Hepatocyte (in vitro differentiated cells): ENCODE measurements around the gene ARSK. TPM values are rescaled to one million over a fixed set of nuclear protein-coding genes. Genes with fewer than 3 reads are reported as not detected.
A peak's percentile ranks its signal among the peaks of the same experiment; 100 is the strongest.

Source experiments
- DNase-seq: peaks from one replicate; pipeline ENCODE4 v3.0.0-alpha.2; 2016; ENCODE audit warnings: low spot score
- H2AFZ ChIP-seq: fragments of 200-600 bp; sonication (generic); 2 replicates; pipeline ENCODE4 v1.6.0; 2016; ENCODE audit warnings: antibody characterized with exemption, mild to moderate bottlenecking
- H3K27ac ChIP-seq: fragments of 200-600 bp; sonication (generic); 2 replicates; pipeline ENCODE4 v1.5.1; 2016; ENCODE audit warnings: mild to moderate bottlenecking
- H3K27me3 ChIP-seq: fragments of 200-600 bp; sonication (generic); 2 replicates; pipeline ENCODE4 v1.6.1; 2016
- H3K36me3 ChIP-seq: fragments of 200-600 bp; sonication (generic); replicated peaks from 2 replicates; pipeline ENCODE4 v1.5.1; 2016; ENCODE audit warnings: low read depth; ENCODE audit not compliant: insufficient read depth
- H3K4me1 ChIP-seq: fragments of 200-600 bp; sonication (generic); 2 replicates; pipeline ENCODE4 v1.5.1; 2016; ENCODE audit warnings: mild to moderate bottlenecking, moderate library complexity; ENCODE audit not compliant: insufficient read depth
- H3K4me2 ChIP-seq: fragments of 200-600 bp; sonication (generic); 2 replicates; pipeline ENCODE4 v1.6.0; 2016
- H3K4me3 ChIP-seq: fragments of 200-600 bp; sonication (generic); 2 replicates; pipeline ENCODE4 v1.5.1; 2016; ENCODE audit warnings: mild to moderate bottlenecking
- H3K79me2 ChIP-seq: fragments of 200-600 bp; sonication (generic); 2 replicates; pipeline ENCODE4 v1.6.0; 2017; ENCODE audit warnings: mild to moderate bottlenecking
- H3K9me2 ChIP-seq: fragments of 200-600 bp; sonication (generic); replicated peaks from 2 replicates; pipeline ENCODE4 v1.6.0; 2017; ENCODE audit warnings: mild to moderate bottlenecking; ENCODE audit not compliant: insufficient read depth
- H3K9me3 ChIP-seq: fragments of 200-600 bp; sonication (generic); 2 replicates; pipeline ENCODE4 v1.5.1; 2016; ENCODE audit warnings: low read depth, mild to moderate bottlenecking
- H4K20me1 ChIP-seq: fragments of 200-600 bp; sonication (generic); 2 replicates; pipeline ENCODE4 v1.6.0; 2016; ENCODE audit warnings: mild to moderate bottlenecking; ENCODE audit not compliant: insufficient read depth, poor library complexity, severe bottlenecking
- EZH2 ChIP-seq: fragments of 200-600 bp; sonication (generic); IDR thresholded peaks from 2 replicates; pipeline ENCODE4 v1.6.1; 2016; ENCODE audit warnings: antibody characterized with exemption, mild to moderate bottlenecking, borderline replicate concordance
- EZH2phosphoT487 ChIP-seq: fragments of 200-600 bp; sonication (generic); IDR thresholded peaks from one replicate; pipeline ENCODE4 v1.6.1; 2018; ENCODE audit warnings: antibody characterized with exemption, mild to moderate bottlenecking, low read depth, moderate library complexity; ENCODE audit not compliant: unreplicated experiment, severe bottlenecking
- WGBS: methylation state at CpG from one replicate; pipeline ENCODE4 v1.1.6; 2016; ENCODE audit warnings: low lambda C conversion rate; ENCODE audit errors: missing lambda C conversion rate; 5-methylcytosine and 5-hydroxymethylcytosine counted together
- polyA plus RNA-seq: library from polyadenylated mRNA; unstranded; fragments of >200 nt; fragmentation: Nextera tagmentation; extraction: Ambion mirVana; gene quantifications from 2 replicates; pipeline ENCODE4 v1.2.1, GENCODE V29; 2016
- total RNA-seq: library from RNA; depleted of rRNA; stranded (reverse); fragments of >200 nt; gene quantifications from 2 replicates; pipeline ENCODE4 v1.2.3, GENCODE V29; 2014
- TF ChIP-seq, protein P1 (sequence below): fragments of 200-600 bp; sonication (generic); IDR thresholded peaks from 2 replicates; pipeline ENCODE4 v1.5.1; 2016; ENCODE audit warnings: antibody characterized with exemption, mild to moderate bottlenecking; ENCODE audit not compliant: poor library complexity

Gene ARSK
- total and polyA plus RNA-seq, 2 experiments from 2014 or later, result 12.8 to 15.1 TPM

DNA sequence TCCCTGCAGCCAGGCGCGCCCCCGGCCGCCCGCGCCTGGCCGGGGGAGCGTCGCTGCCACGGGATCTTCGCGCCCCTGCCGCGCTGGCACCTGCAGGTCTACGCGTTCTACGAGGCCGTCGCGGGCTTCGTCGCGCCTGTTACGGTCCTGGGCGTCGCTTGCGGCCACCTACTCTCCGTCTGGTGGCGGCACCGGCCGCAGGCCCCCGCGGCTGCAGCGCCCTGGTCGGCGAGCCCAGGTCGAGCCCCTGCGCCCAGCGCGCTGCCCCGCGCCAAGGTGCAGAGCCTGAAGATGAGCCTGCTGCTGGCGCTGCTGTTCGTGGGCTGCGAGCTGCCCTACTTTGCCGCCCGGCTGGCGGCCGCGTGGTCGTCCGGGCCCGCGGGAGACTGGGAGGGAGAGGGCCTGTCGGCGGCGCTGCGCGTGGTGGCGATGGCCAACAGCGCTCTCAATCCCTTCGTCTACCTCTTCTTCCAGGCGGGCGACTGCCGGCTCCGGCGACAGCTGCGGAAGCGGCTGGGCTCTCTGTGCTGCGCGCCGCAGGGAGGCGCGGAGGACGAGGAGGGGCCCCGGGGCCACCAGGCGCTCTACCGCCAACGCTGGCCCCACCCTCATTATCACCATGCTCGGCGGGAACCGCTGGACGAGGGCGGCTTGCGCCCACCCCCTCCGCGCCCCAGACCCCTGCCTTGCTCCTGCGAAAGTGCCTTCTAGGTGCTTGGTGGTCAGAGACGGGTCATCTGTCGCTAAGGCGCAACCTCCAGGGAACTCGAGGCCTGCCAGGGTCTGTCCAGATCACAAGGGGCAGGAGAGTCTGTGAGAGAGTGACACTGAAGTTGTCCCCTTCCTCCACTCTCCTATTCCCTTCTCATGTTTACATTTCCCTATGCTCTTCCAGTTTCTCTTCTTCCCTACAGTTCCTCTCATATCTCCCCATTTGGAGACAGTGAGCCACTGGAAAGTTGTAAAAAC lies 66.3 kb downstream of the ARSK start:
- 5% methylated on average over 75 of the region's 92 CpGs for WGBS
- Histone ChIP-seq H3K4me3 (peak overlapping the region; percentile 65), H3K9me2 (no peaks in the 10 kb centered on the region), H3K27ac (no peak overlapping the region), H3K27me3 (peaks cover 48% of the 10 kb centered on the region), H4K20me1 (no peaks in the 10 kb centered on the region), H3K9me3 (no peaks in the 10 kb centered on the region), H3K4me1 (peaks cover 18% of the 10 kb centered on the region), H2AFZ (peak overlapping the region; percentile 92), H3K4me2 (peak overlapping the region; percentile 99), H3K36me3 (no peaks in the 10 kb centered on the region), H3K79me2 (no peaks in the 10 kb centered on the region)
- DNase-seq, result peak; percentile 55
- TF ChIP-seq EZH2, result no peak
- TF ChIP-seq, protein P1, sequence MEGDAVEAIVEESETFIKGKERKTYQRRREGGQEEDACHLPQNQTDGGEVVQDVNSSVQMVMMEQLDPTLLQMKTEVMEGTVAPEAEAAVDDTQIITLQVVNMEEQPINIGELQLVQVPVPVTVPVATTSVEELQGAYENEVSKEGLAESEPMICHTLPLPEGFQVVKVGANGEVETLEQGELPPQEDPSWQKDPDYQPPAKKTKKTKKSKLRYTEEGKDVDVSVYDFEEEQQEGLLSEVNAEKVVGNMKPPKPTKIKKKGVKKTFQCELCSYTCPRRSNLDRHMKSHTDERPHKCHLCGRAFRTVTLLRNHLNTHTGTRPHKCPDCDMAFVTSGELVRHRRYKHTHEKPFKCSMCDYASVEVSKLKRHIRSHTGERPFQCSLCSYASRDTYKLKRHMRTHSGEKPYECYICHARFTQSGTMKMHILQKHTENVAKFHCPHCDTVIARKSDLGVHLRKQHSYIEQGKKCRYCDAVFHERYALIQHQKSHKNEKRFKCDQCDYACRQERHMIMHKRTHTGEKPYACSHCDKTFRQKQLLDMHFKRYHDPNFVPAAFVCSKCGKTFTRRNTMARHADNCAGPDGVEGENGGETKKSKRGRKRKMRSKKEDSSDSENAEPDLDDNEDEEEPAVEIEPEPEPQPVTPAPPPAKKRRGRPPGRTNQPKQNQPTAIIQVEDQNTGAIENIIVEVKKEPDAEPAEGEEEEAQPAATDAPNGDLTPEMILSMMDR, result peak; percentile 6
- no peak for TF ChIP-seq EZH2phosphoT487

- Histone ChIP-seq H3K4me3 (no peak overlapping the region), H3K27ac (no peak overlapping the region), H3K4me1 (peaks cover 18% of the 10 kb centered on the region), H3K27me3 (peaks cover 48% of the 10 kb centered on the region), H2AFZ (no peak overlapping the region), H3K9me3 (no peaks in the 10 kb centered on the region), H4K20me1 (no peaks in the 10 kb centered on the region), H3K79me2 (no peaks in the 10 kb centered on the region), H3K9me2 (no peaks in the 10 kb centered on the region), H3K36me3 (no peaks in the 10 kb centered on the region), H3K4me2 (peak overlapping the region; percentile 99)
- 72% methylated on average over 8 of the region's 8 CpGs for WGBS
- TF ChIP-seq, protein P1, result no peak
- no peak for TF ChIP-seq EZH2phosphoT487
- no peak for TF ChIP-seq EZH2
- no peak for DNase-seq
Observed at GRCh38 chr5:95621839-95622629, 67.1 kb downstream of the ARSK start.

- 89% methylated on average over 5 of the region's 5 CpGs for WGBS
- Histone ChIP-seq H3K4me3 (no peak overlapping the region), H2AFZ (no peak overlapping the region), H3K27ac (no peak overlapping the region), H4K20me1 (no peaks in the 10 kb centered on the region), H3K79me2 (no peaks in the 10 kb centered on the region), H3K4me2 (no peak overlapping the region), H3K36me3 (no peaks in the 10 kb centered on the region), H3K9me3 (no peaks in the 10 kb centered on the region), H3K4me1 (peaks cover 18% of the 10 kb centered on the region), H3K9me2 (no peaks in the 10 kb centered on the region), H3K27me3 (peaks cover 38% of the 10 kb centered on the region)
- DNase-seq, result no peak
- no peak for TF ChIP-seq EZH2phosphoT487
- no peak for TF ChIP-seq EZH2
Observed at GRCh38 chr5:95623706-95624105, 68.8 kb downstream of the ARSK start.
